ENCODE measurements around the gene ROBO1.
"Not testable (repeated sequence)": the region's sequence is repeated elsewhere in the genome, so short reads cannot be mapped to it uniquely, and the experiment has no call there.

- TF ChIP-seq CTCF (IDR thresholded peaks at IDR 0.05; ENCODE audit: low read depth, low read length, missing input control); RAD21 (IDR thresholded peaks at IDR 0.05); GABPA (IDR thresholded peaks at IDR 0.05 in 1 of 2, conservative IDR thresholded peaks at IDR 0.05 in 1 of 2); SP1 (IDR thresholded peaks at IDR 0.05); REST (IDR thresholded peaks at IDR 0.05); HNF4G (IDR thresholded peaks at IDR 0.05); MAX (IDR thresholded peaks at IDR 0.05); JUND (IDR thresholded peaks at IDR 0.05); EGR1 (IDR thresholded peaks at IDR 0.05; ENCODE audit: low read depth in 2 of 2); RXRA (IDR thresholded peaks at IDR 0.05); TAF1 (conservative IDR thresholded peaks at IDR 0.05); NR2F2 (IDR thresholded peaks at IDR 0.05); YY1 (IDR thresholded peaks at IDR 0.05); HNF4A (conservative IDR thresholded peaks at IDR 0.05): not testable (repeated sequence)
Measured at GRCh38 chr3:78724364-78724763, 1043.4 kb downstream of the ROBO1 start.
